Spleen (tissue), 11 donors: ENCODE data around the gene LIPJ. TPM values are rescaled to one million over a fixed set of nuclear protein-coding genes. Genes with fewer than 3 reads are reported as not detected.

ENCODE experiments used
- DNase-seq: peaks from one replicate; pipeline ENCODE4 v3.0.0-alpha.2; 2020
- H3K27ac ChIP-seq, 8 donors: fragments of 200-600 bp; sonication (generic) in 7 of 8; 1 replicate in 4 of 8; 2 replicates in 4 of 8; pipeline versions ENCODE4 v1.5.0 to v1.8.0; 2016 to 2021; ENCODE audit warnings: inconsistent platforms in 4 of 8, mild to moderate bottlenecking in 4 of 8, moderate library complexity in 1 of 8
- H3K27me3 ChIP-seq, 7 donors: fragments of 200-600 bp; sonication (generic) in 6 of 7; replicated peaks in 1 of 7; 1 replicate in 4 of 7; 2 replicates in 3 of 7; pipeline versions ENCODE4 v1.5.0 to v1.8.0; 2016 to 2021; ENCODE audit warnings: inconsistent platforms in 3 of 7, mild to moderate bottlenecking in 1 of 7
- H3K36me3 ChIP-seq, 6 donors: fragments of 200-600 bp; sonication (generic) in 5 of 6; 1 replicate in 4 of 6; 2 replicates in 2 of 6; pipeline versions ENCODE4 v1.5.0 to v1.8.0; 2016 to 2021; ENCODE audit warnings: inconsistent platforms in 2 of 6
- H3K4me1 ChIP-seq, 6 donors: fragments of 200-600 bp; sonication (generic) in 5 of 6; 1 replicate in 3 of 6; 2 replicates in 3 of 6; pipeline versions ENCODE4 v1.5.0 to v1.8.0; 2016 to 2021; ENCODE audit warnings: inconsistent platforms in 3 of 6
- H3K4me3 ChIP-seq, 8 donors: fragments of 200-600 bp; sonication (generic) in 7 of 8; 1 replicate in 4 of 8; 2 replicates in 4 of 8; pipeline versions ENCODE4 v1.5.0 to v1.8.0; 2016 to 2021; ENCODE audit warnings: inconsistent platforms in 4 of 8, mild to moderate bottlenecking in 4 of 8, moderate library complexity in 2 of 8
- H3K9me3 ChIP-seq, 8 donors: fragments of 200-600 bp; sonication (generic) in 7 of 8; 1 replicate in 4 of 8; 2 replicates in 4 of 8; pipeline versions ENCODE4 v1.5.0 to v1.8.0; 2016 to 2021; ENCODE audit warnings: inconsistent platforms in 4 of 8
- CTCF ChIP-seq, 11 experiments: fragments of 200-600 bp in 7 of 11; fragments of 450-650 bp in 4 of 11; sonication (generic) in 4 of 11; IDR thresholded peaks in 8 of 11; conservative IDR thresholded peaks in 3 of 11; 1 replicate in 7 of 11; 2 replicates in 4 of 11; pipeline versions ENCODE4 v1.4.0 to v1.8.0; 2016 to 2021; ENCODE audit warnings: antibody characterized with exemption in 11 of 11, inconsistent platforms in 4 of 11, mild to moderate bottlenecking in 1 of 11
- POLR2A ChIP-seq, 3 donors: fragments of 450-650 bp; IDR thresholded peaks; one replicate each; pipeline ENCODE4 v1.5.1; 2017; ENCODE audit warnings: antibody characterized with exemption in 3 of 3, mild to moderate bottlenecking in 1 of 3
- POLR2AphosphoS5 ChIP-seq, 3 donors: sonication (generic); formaldehyde crosslinking; IDR thresholded peaks; one replicate each; pipeline ENCODE4 v1.5.1; 2017; ENCODE audit warnings: antibody characterized with exemption in 3 of 3
- WGBS, 5 donors: extraction: QIAGEN DNeasy Blood & Tissue Kit in 3 of 5; methylation state at CpG; one replicate each; pipeline versions ENCODE4 v1.1.5 to v1.1.7; 2013 to 2018; 5-methylcytosine and 5-hydroxymethylcytosine counted together
- intact Hi-C: fragments of 100-400 bp; cut with DNase I; formaldehyde crosslinking; loops from one replicate; pipeline ENCODE4 v1.15.0; 2023; ENCODE audit warnings: low total_unique reads
- polyA plus RNA-seq, 3 donors: library from polyadenylated mRNA; stranded (reverse); fragments of 200-250 nt; gene quantifications; one replicate each; pipeline ENCODE4 v1.2.1, GENCODE V29; 2013
- total RNA-seq, 7 donors: library from RNA; depleted of rRNA in 3 of 7; stranded (reverse); fragments of >200 nt in 3 of 7; fragmentation: NEBNext Ultra II Directional in 4 of 7; extraction: Animal tissue kit (Norgen Biotek cat#: 25700) in 4 of 7; gene quantifications; one replicate each; pipeline versions ENCODE4 v1.1.0 to v1.2.1, GENCODE V29; 2016 to 2021
- donor health status: healthy with polysubstance abuse.
- donor health status: DM: no; HTN: no; CAD: no; lungs with moderate emphysema.
- donor health status: DM: no; HTN: no; CAD: no.
- donor health status: Bipolar disorder and iron deficiency.
- donor health status: healthy.
- donor health status: DM: no; HTN: no; CAD: no.
- donor health status: DM: yes; HTN: yes; CAD: no.

Gene LIPJ
- total and polyA plus RNA-seq, 10 donors: 0.10 to 0.57 (median 0.22) TPM; not detected in 2

- Histone ChIP-seq H3K27me3 (no peaks in the 10 kb centered on the region), H3K9me3 (no peaks in the 10 kb centered on the region), H3K4me3 (no peak overlapping the region), H3K4me1 (no peaks in the 10 kb centered on the region), H3K36me3 (no peaks in the 10 kb centered on the region), H3K27ac (no peak overlapping the region)
- 87 to 96% (median 89%) methylated on average over 2 of the region's 2 CpGs for WGBS, 5 donors
- intact Hi-C loops: no loop called here
- no peak for DNase-seq
- TF ChIP-seq CTCF (IDR thresholded peaks at IDR 0.05 in 8 of 11, conservative IDR thresholded peaks at IDR 0.05 in 3 of 11) (no peak), POLR2AphosphoS5 (IDR thresholded peaks at IDR 0.05) (no peak), POLR2A (IDR thresholded peaks at IDR 0.05) (no peak)
These were observed 22.2 kb downstream of the LIPJ start for GRCh38 chr10:88608780-88609179.

- no peak overlapping the region for H3K27ac ChIP-seq
- DNase-seq: no peak
- 89 to 95% (median 94%) methylated on average over 18 of the region's 18 CpGs for WGBS, 5 donors
- intact Hi-C loops: no loop called here
- H3K36me3 ChIP-seq: no peaks in the 10 kb centered on the region
- no peaks in the 10 kb centered on the region for H3K27me3 ChIP-seq
- TF ChIP-seq CTCF (IDR thresholded peaks at IDR 0.05 in 8 of 11, conservative IDR thresholded peaks at IDR 0.05 in 3 of 11) (no peak), POLR2AphosphoS5 (IDR thresholded peaks at IDR 0.05) (no peak), POLR2A (IDR thresholded peaks at IDR 0.05) (no peak)
- peaks cover 0 to 12% (median 9%) of the 10 kb centered on the region in 8 donors for H3K9me3 ChIP-seq
- no peak overlapping the region for H3K4me3 ChIP-seq
- no peaks in the 10 kb centered on the region for H3K4me1 ChIP-seq
These were observed 29.9 kb downstream of the LIPJ start for GRCh38 chr10:88616250-88616977.

- H3K27ac ChIP-seq: no peak overlapping the region
- no peaks in the 10 kb centered on the region for H3K27me3 ChIP-seq
- H3K36me3 ChIP-seq: no peaks in the 10 kb centered on the region
- no peak for TF ChIP-seq POLR2A (IDR thresholded peaks at IDR 0.05)
- TF ChIP-seq POLR2AphosphoS5 (IDR thresholded peaks at IDR 0.05): no peak
- TF ChIP-seq CTCF (IDR thresholded peaks at IDR 0.05 in 8 of 11, conservative IDR thresholded peaks at IDR 0.05 in 3 of 11): no peak
- 72 to 95% (median 79%) methylated on average over 1 of the region's 1 CpG for WGBS, 5 donors
- no peak for DNase-seq
- no peak overlapping the region for H3K4me3 ChIP-seq
- peaks cover 0 to 12% (median 9%) of the 10 kb centered on the region in 8 donors for H3K9me3 ChIP-seq
- no peaks in the 10 kb centered on the region for H3K4me1 ChIP-seq
- intact Hi-C loops: no loop called here
These were observed 31.3 kb downstream of the LIPJ start for GRCh38 chr10:88617772-88618300.

GRCh38 chr10:88618496-88618895 is 31.9 kb downstream of the LIPJ start:
- no peak for TF ChIP-seq POLR2A (IDR thresholded peaks at IDR 0.05)
- TF ChIP-seq CTCF (IDR thresholded peaks at IDR 0.05 in 8 of 11, conservative IDR thresholded peaks at IDR 0.05 in 3 of 11): no peak
- no peak for TF ChIP-seq POLR2AphosphoS5 (IDR thresholded peaks at IDR 0.05)
- WGBS, 5 donors: 75 to 88% (median 84%) methylated on average over 1 of the region's 1 CpG
- H3K27me3 ChIP-seq: no peaks in the 10 kb centered on the region
- intact Hi-C loops: no loop called here
- no peaks in the 10 kb centered on the region for H3K36me3 ChIP-seq
- no peak for DNase-seq
- peaks cover 0 to 12% (median 9%) of the 10 kb centered on the region in 8 donors for H3K9me3 ChIP-seq
- H3K27ac ChIP-seq: no peak overlapping the region
- no peak overlapping the region for H3K4me3 ChIP-seq
- no peaks in the 10 kb centered on the region for H3K4me1 ChIP-seq
